ENCODE results near the gene UGT2B7.
"Not testable (repeated sequence)": the region's sequence is repeated elsewhere in the genome, so short reads cannot be mapped to it uniquely, and the experiment has no call there.

DNA sequence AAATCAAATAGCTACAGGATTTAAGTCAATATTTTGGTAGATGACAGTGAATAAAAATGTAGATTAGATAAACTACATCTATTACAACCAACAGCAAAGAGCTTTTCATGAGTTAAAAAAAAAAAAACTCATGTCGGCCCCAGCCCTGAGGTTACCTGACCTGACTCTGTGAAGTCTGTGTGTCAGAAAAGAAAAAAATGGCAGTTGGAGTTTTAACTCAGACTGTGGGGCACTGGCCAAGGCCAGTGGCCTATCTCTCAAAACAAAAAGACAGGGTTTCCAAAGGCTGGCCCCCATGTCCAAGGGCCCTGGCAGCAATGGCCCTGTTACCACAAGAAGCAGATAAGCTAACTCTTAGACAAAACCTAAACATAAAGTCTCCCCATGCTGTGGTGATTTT lies 42.2 kb upstream of the UGT2B7 start:
- TF ChIP-seq, protein P1, sequence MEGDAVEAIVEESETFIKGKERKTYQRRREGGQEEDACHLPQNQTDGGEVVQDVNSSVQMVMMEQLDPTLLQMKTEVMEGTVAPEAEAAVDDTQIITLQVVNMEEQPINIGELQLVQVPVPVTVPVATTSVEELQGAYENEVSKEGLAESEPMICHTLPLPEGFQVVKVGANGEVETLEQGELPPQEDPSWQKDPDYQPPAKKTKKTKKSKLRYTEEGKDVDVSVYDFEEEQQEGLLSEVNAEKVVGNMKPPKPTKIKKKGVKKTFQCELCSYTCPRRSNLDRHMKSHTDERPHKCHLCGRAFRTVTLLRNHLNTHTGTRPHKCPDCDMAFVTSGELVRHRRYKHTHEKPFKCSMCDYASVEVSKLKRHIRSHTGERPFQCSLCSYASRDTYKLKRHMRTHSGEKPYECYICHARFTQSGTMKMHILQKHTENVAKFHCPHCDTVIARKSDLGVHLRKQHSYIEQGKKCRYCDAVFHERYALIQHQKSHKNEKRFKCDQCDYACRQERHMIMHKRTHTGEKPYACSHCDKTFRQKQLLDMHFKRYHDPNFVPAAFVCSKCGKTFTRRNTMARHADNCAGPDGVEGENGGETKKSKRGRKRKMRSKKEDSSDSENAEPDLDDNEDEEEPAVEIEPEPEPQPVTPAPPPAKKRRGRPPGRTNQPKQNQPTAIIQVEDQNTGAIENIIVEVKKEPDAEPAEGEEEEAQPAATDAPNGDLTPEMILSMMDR (IDR thresholded peaks at IDR 0.05) = not testable (repeated sequence)
- not testable (repeated sequence) for TF ChIP-seq EZH2 (IDR thresholded peaks at IDR 0.05; ENCODE audit: borderline replicate concordance, insufficient read depth, low read depth, low read length, poor library complexity, severe bottlenecking)
